SK-N-SH (cell line): ENCODE measurements around the gene USP48.

Experiments
- EP300 ChIP-seq, 2 experiments: IDR thresholded peaks; 2 replicates each; pipeline versions ENCODE4 v1.4.0 to v1.6.1; 2012; ENCODE audit warnings: borderline replicate concordance in 1 of 2, low read depth in 1 of 2, low read length in 1 of 2
- EZH2phosphoT487 ChIP-seq: fragments of 200-600 bp; sonication (generic); IDR thresholded peaks from 2 replicates; pipeline ENCODE4 v1.6.1; 2017; ENCODE audit warnings: low read depth, mixed run types, mild to moderate bottlenecking, antibody characterized with exemption, moderate library complexity, borderline replicate concordance
- NRF1 ChIP-seq: IDR thresholded peaks from 2 replicates; pipeline ENCODE4 v1.6.1; 2012; ENCODE audit warnings: low read depth, mild to moderate bottlenecking, low read length
- TF ChIP-seq, protein P1 (sequence below): IDR thresholded peaks from 2 replicates; pipeline ENCODE4 v1.4.0; 2012; ENCODE audit warnings: low read depth
- TF ChIP-seq, protein P2 (sequence below): fragments of 200-600 bp; sonication (generic); IDR thresholded peaks from 2 replicates; pipeline ENCODE4 v1.6.1; 2017; ENCODE audit warnings: antibody characterized with exemption, mild to moderate bottlenecking, moderate library complexity

DNA sequence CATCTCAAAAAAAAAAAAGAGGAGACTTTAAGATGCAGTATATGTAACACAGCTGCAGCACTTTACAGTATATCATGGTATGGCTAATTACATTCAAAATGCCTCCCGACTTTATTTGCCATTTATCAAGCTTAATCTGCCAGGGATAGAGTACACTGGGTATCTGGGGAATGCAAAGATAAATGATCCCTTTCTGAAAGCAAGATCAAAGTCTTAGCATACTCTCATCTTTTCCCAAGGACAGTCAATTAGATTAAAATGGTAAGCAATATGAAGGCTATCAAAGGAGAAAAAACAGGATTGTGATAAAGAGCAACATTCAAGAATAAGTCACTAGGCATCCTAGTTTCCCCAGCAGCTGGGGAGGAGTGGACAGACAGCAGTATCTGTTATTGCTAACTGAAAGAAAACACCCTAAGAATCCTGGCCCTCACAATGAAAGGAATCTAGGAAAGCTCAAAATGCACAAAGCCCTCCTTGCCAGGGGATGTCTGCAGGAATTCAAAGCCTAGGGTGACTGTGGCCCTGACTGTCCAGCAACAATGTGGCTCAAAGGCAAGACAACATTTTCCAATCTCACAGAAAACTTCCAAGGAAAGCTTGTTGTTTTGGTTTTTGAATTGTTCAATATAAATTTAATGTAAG, 57.1 kb downstream of the USP48 start:
- TF ChIP-seq, protein P1, sequence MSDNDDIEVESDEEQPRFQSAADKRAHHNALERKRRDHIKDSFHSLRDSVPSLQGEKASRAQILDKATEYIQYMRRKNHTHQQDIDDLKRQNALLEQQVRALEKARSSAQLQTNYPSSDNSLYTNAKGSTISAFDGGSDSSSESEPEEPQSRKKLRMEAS: no peak
- no peak for TF ChIP-seq NRF1
- TF ChIP-seq EZH2phosphoT487: no peak
- no peak for TF ChIP-seq EP300 (IDR thresholded peaks at IDR 0.05; ENCODE audit: borderline replicate concordance in 1 of 2, low read depth in 1 of 2, low read length in 1 of 2)
- TF ChIP-seq, protein P2, sequence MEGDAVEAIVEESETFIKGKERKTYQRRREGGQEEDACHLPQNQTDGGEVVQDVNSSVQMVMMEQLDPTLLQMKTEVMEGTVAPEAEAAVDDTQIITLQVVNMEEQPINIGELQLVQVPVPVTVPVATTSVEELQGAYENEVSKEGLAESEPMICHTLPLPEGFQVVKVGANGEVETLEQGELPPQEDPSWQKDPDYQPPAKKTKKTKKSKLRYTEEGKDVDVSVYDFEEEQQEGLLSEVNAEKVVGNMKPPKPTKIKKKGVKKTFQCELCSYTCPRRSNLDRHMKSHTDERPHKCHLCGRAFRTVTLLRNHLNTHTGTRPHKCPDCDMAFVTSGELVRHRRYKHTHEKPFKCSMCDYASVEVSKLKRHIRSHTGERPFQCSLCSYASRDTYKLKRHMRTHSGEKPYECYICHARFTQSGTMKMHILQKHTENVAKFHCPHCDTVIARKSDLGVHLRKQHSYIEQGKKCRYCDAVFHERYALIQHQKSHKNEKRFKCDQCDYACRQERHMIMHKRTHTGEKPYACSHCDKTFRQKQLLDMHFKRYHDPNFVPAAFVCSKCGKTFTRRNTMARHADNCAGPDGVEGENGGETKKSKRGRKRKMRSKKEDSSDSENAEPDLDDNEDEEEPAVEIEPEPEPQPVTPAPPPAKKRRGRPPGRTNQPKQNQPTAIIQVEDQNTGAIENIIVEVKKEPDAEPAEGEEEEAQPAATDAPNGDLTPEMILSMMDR: no peak
